Smooth muscle cell (in vitro differentiated cells): Measurements from ENCODE around the gene DYNLT1. TPM values are rescaled to one million over a fixed set of nuclear protein-coding genes. Genes with fewer than 3 reads are reported as not detected.
A peak's percentile ranks its signal among the peaks of the same experiment; 100 is the strongest.

Experiments used
- DNase-seq: peaks from one replicate; lab custom pipeline; 2025; ENCODE audit not compliant: unreplicated experiment; lab: John Stamatoyannopoulos, UW
- H2AFZ ChIP-seq: fragments of 200-600 bp; sonication (generic); 2 replicates; pipeline ENCODE4 v1.6.0; 2016; ENCODE audit warnings: antibody characterized with exemption, low read depth, mild to moderate bottlenecking
- H3F3A ChIP-seq: fragments of 200-600 bp; sonication (generic); 2 replicates; pipeline ENCODE4 v1.6.0; 2017; ENCODE audit warnings: antibody characterized with exemption, low read depth
- H3K27ac ChIP-seq: fragments of 200-600 bp; sonication (generic); 2 replicates; pipeline ENCODE4 v1.5.1; 2016; ENCODE audit warnings: low read depth, mild to moderate bottlenecking
- H3K27me3 ChIP-seq: fragments of 200-600 bp; sonication (generic); 2 replicates; pipeline ENCODE4 v1.6.1; 2016; ENCODE audit warnings: low read depth, mild to moderate bottlenecking
- H3K36me3 ChIP-seq: fragments of 200-600 bp; sonication (generic); 2 replicates; pipeline ENCODE4 v1.5.1; 2016; ENCODE audit warnings: low read depth
- H3K4me1 ChIP-seq: fragments of 200-600 bp; sonication (generic); 2 replicates; pipeline ENCODE4 v1.5.1; 2016; ENCODE audit warnings: low read depth
- H3K4me2 ChIP-seq: fragments of 200-600 bp; sonication (generic); 2 replicates; pipeline ENCODE4 v1.6.0; 2016; ENCODE audit warnings: mild to moderate bottlenecking
- H3K4me3 ChIP-seq: fragments of 200-600 bp; sonication (generic); 2 replicates; pipeline ENCODE4 v1.5.1; 2016; ENCODE audit warnings: mild to moderate bottlenecking
- H3K79me2 ChIP-seq: fragments of 200-600 bp; sonication (generic); 2 replicates; pipeline ENCODE4 v1.6.0; 2016; ENCODE audit warnings: low read depth, mild to moderate bottlenecking
- H3K9ac ChIP-seq: fragments of 200-600 bp; sonication (generic); 2 replicates; pipeline ENCODE4 v1.6.0; 2016; ENCODE audit warnings: low read depth
- H3K9me3 ChIP-seq: fragments of 200-600 bp; sonication (generic); replicated peaks from 2 replicates; pipeline ENCODE4 v1.5.1; 2016; ENCODE audit warnings: low read depth
- H4K20me1 ChIP-seq: fragments of 200-600 bp; sonication (generic); 2 replicates; pipeline ENCODE4 v1.6.0; 2016; ENCODE audit warnings: low read depth
- WGBS: methylation state at CpG from one replicate; pipeline ENCODE4 v1.1.7; 2016; ENCODE audit warnings: low lambda C conversion rate; 5-methylcytosine and 5-hydroxymethylcytosine counted together
- polyA plus RNA-seq: library from polyadenylated mRNA; unstranded; fragments of >200 nt; fragmentation: Nextera tagmentation; extraction: Ambion mirVana; gene quantifications from 2 replicates; pipeline ENCODE4 v1.2.1, GENCODE V29; 2016
- total RNA-seq: library from RNA; depleted of rRNA; stranded (reverse); fragments of >200 nt; gene quantifications from 2 replicates; pipeline ENCODE4 v1.2.3, GENCODE V29; 2014
- TF ChIP-seq, protein P1 (sequence below): fragments of 200-600 bp; sonication (generic); IDR thresholded peaks from 2 replicates; pipeline ENCODE4 v1.5.1; 2017; ENCODE audit warnings: borderline replicate concordance, mild to moderate bottlenecking, antibody characterized with exemption; ENCODE audit not compliant: insufficient read depth, poor library complexity, severe bottlenecking

Gene DYNLT1
- total and polyA plus RNA-seq, 2 experiments from 2014 or later: 127 to 225 TPM

DNA sequence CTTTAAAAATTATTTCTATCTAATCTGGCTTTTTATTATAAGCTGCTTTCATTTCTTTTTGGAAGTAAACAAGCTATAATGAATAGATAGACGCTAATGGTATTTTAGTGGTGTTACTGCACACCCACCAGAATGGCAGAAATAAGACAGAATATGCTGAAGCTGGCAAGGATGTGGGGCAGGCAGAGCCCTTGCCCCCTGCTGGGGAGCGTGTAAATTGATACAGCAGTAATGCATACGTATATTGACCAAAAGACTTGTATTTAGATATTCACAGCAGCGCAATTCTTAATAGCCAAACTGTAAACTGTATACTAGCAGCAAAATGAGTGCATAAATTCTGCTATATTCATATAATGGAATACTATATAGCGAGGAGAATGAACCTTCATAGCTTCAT lies 49.3 kb downstream of the DYNLT1 start:
- H3K4me2 ChIP-seq: no peak overlapping the region
- H4K20me1 ChIP-seq: peaks cover 11% of the 10 kb centered on the region
- no peak for DNase-seq
- no peak overlapping the region for H3K4me3 ChIP-seq
- TF ChIP-seq, protein P1, sequence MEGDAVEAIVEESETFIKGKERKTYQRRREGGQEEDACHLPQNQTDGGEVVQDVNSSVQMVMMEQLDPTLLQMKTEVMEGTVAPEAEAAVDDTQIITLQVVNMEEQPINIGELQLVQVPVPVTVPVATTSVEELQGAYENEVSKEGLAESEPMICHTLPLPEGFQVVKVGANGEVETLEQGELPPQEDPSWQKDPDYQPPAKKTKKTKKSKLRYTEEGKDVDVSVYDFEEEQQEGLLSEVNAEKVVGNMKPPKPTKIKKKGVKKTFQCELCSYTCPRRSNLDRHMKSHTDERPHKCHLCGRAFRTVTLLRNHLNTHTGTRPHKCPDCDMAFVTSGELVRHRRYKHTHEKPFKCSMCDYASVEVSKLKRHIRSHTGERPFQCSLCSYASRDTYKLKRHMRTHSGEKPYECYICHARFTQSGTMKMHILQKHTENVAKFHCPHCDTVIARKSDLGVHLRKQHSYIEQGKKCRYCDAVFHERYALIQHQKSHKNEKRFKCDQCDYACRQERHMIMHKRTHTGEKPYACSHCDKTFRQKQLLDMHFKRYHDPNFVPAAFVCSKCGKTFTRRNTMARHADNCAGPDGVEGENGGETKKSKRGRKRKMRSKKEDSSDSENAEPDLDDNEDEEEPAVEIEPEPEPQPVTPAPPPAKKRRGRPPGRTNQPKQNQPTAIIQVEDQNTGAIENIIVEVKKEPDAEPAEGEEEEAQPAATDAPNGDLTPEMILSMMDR: peak; percentile 32
- H3F3A ChIP-seq: no peaks in the 10 kb centered on the region
- H3K9me3 ChIP-seq: no peaks in the 10 kb centered on the region
- no peaks in the 10 kb centered on the region for H3K27me3 ChIP-seq
- no peak overlapping the region for H2AFZ ChIP-seq
- H3K4me1 ChIP-seq: no peaks in the 10 kb centered on the region
- H3K27ac ChIP-seq: no peak overlapping the region
- 90% methylated on average over 5 of the region's 5 CpGs for WGBS
- no peak overlapping the region for H3K9ac ChIP-seq
- peaks cover 13% of the 10 kb centered on the region for H3K36me3 ChIP-seq
- no peaks in the 10 kb centered on the region for H3K79me2 ChIP-seq

DNA sequence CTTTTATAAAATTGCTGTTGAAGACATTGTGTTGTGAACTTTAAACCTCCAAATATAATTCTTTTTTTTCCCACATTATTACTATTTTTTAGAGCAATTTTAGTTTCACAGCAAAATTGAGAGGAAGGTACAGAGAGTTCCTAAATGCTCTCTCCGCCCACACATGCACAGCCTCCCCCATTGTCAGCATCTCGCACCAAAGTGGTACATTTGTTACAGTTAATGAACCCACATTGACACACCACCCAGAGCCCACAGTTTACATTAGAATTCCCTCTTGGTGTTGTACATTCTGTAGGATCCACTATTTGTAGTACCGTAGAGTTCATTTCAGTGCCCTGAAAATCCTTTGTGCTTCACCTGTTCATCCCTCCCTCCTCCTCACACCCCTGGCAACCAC lies 50.9 kb downstream of the DYNLT1 start:
- H3K4me2 ChIP-seq: no peak overlapping the region
- TF ChIP-seq, protein P1: no peak
- no peaks in the 10 kb centered on the region for H3K9me3 ChIP-seq
- H3K4me1 ChIP-seq: no peaks in the 10 kb centered on the region
- H2AFZ ChIP-seq: no peak overlapping the region
- H4K20me1 ChIP-seq: peaks cover 11% of the 10 kb centered on the region
- no peak overlapping the region for H3K4me3 ChIP-seq
- H3K9ac ChIP-seq: no peak overlapping the region
- H3K27ac ChIP-seq: no peak overlapping the region
- peaks cover 13% of the 10 kb centered on the region for H3K36me3 ChIP-seq
- no peaks in the 10 kb centered on the region for H3K79me2 ChIP-seq
- WGBS: 98% methylated on average over 3 of the region's 3 CpGs
- no peaks in the 10 kb centered on the region for H3K27me3 ChIP-seq
- no peaks in the 10 kb centered on the region for H3F3A ChIP-seq
- DNase-seq: no peak

DNA sequence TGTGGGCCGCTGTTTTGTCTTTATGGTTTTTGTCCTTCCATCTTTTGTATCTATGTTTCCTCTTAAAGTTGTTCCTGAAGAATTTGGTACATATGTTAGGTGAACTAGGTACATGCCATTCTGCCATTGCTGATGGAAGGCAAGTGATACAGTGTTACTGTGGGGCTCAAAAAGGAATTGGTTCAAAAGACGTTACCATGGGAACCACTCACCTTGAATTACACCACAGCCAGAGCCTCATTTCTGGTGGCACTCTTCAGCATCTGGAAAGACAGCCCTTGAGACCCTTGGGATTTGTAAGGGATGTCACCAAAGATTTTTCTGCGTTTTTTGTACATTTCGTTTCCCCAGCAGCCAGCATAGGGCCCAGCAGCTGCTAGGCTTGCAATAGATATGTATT lies 52.7 kb downstream of the DYNLT1 start:
- Histone ChIP-seq H3K9me3 (no peaks in the 10 kb centered on the region), H3K27me3 (no peaks in the 10 kb centered on the region), H3K36me3 (peaks cover 21% of the 10 kb centered on the region), H3K4me2 (no peak overlapping the region), H2AFZ (no peak overlapping the region), H3K4me3 (no peak overlapping the region), H3K9ac (no peak overlapping the region), H3K27ac (no peak overlapping the region), H4K20me1 (peaks cover 11% of the 10 kb centered on the region), H3K4me1 (no peaks in the 10 kb centered on the region), H3K79me2 (no peaks in the 10 kb centered on the region), H3F3A (no peaks in the 10 kb centered on the region)
- no peak for DNase-seq
- TF ChIP-seq, protein P1: no peak
- WGBS: 97% methylated on average over 4 of the region's 4 CpGs

DNA sequence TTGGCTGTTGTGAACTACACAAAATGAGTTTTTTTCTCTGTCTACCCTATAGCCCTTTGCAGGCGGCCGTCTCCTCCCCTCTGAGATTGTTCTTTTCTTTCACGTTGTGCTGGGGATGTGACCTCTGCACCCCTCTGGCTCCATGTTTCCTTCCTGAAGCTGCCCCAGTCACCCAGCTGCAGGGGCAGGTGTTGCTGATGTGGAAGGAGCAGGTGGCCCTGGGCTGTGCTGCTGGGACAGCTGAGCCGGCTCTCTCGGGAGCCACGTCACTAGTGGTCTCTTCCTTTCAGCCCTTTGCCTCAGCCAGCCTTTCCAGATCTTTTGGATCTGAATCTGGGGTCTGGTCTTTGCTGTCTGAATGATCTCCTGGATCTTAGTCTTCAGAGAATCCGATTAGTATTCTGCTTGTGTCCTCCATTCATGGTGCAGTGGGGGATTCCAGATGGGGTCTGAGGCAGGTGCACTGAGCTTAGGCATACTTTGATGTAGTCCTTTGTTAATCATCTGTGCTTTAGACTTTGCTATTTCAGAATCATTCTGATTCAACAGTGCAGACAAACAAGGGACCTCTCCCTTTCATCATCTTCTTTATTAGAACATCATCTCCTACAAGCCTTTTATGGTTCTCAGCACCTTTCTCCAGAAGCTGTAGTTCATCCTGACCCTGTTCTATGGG lies 53.3 kb downstream of the DYNLT1 start:
- Histone ChIP-seq H3K9ac (no peak overlapping the region), H3K4me2 (no peak overlapping the region), H4K20me1 (peaks cover 11% of the 10 kb centered on the region), H3K27me3 (no peaks in the 10 kb centered on the region), H3K79me2 (no peaks in the 10 kb centered on the region), H3F3A (no peaks in the 10 kb centered on the region), H3K9me3 (no peaks in the 10 kb centered on the region), H3K36me3 (peaks cover 25% of the 10 kb centered on the region), H3K27ac (no peak overlapping the region), H2AFZ (no peak overlapping the region), H3K4me3 (no peak overlapping the region), H3K4me1 (no peaks in the 10 kb centered on the region)
- 95% methylated on average over 7 of the region's 7 CpGs for WGBS
- TF ChIP-seq, protein P1: no peak
- no peak for DNase-seq
